Measurements from ENCODE around the gene ENTPD7.
"Not testable (repeated sequence)": the region's sequence is repeated elsewhere in the genome, so short reads cannot be mapped to it uniquely, and the experiment has no call there.

ENTPD7 gene

DNA sequence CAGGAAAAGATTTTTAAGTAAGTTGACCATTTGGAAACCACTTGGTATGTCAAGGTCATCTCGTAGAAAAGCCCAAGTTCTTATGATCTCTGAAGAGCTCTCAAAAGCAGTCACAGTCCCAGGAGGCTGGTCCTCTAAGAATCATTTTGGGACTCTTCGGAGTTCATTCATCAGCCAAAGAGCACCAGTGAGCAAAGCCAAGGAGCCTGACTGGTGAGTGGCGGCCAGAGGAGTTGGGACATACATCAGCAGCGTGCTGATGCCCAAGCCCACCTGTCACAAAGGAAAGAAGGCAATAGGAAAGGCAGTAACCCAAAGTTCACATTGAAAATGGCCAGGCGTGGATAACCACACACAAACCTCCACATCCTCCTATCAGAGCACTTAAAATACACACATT lies 55.1 kb downstream of the ENTPD7 start:
- Mint-ChIP-seq H3K27ac (ENCODE audit: low read depth) (peak overlapping the region; percentile 38), H3K36me3 (ENCODE audit: insufficient read depth) (peaks cover 50% of the 10 kb centered on the region), H3K4me1 (peaks cover 5% of the 10 kb centered on the region), H3K4me3 (no peak overlapping the region), H3K9me3 (no peaks in the 10 kb centered on the region), H3K27me3 (no peaks in the 10 kb centered on the region)
- ATAC-seq (replicated peaks; ENCODE audit: extremely low read depth, poor library complexity, severe bottlenecking) (no peak), DNase-seq (ENCODE audit: low spot score in 2 of 2) (no peak)

DNA sequence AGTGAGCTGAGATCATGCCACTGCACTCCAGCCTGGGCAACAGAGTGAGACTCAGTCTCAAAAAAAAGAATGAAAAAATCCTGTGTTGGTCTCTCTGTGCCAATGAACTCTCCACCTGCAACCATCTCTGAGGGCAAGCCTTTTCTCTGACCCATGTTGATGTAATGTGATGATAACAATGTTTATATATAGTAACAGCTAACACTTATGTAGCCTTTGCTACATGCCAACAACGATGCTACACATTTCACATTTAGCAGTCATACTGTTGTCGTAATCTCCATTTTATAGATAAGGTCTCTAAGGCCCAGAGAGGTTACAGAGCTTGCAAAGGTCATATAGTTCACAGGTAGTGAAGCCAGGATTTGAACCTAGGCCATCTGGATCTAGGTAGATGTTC lies 61.1 kb downstream of the ENTPD7 start:
- DNase-seq (ENCODE audit: low spot score in 2 of 2) (no peak), ATAC-seq (replicated peaks; ENCODE audit: extremely low read depth, poor library complexity, severe bottlenecking) (no peak)
- H3K4me3 Mint-ChIP-seq = no peak overlapping the region
- peaks cover 59% of the 10 kb centered on the region for H3K36me3 Mint-ChIP-seq (ENCODE audit: insufficient read depth)
- peak overlapping the region; percentile 3 for H3K27ac Mint-ChIP-seq (ENCODE audit: low read depth)
- no peaks in the 10 kb centered on the region for H3K27me3 Mint-ChIP-seq
- peaks cover 11% of the 10 kb centered on the region for H3K4me1 Mint-ChIP-seq
- H3K9me3 Mint-ChIP-seq = no peaks in the 10 kb centered on the region

- Mint-ChIP-seq H3K36me3 (ENCODE audit: insufficient read depth) (peaks cover 29% of the 10 kb centered on the region), H3K27ac (ENCODE audit: low read depth) (no peak overlapping the region), H3K4me1 (peaks cover 36% of the 10 kb centered on the region), H3K9me3 (no peaks in the 10 kb centered on the region), H3K4me3 (no peak overlapping the region), H3K27me3 (no peaks in the 10 kb centered on the region)
- no peak for ATAC-seq (replicated peaks; ENCODE audit: extremely low read depth, poor library complexity, severe bottlenecking)
- no peak for DNase-seq (ENCODE audit: low spot score in 2 of 2)
Observed at GRCh38 chr10:99730026-99730425, 70.7 kb downstream of the ENTPD7 start.

- DNase-seq (ENCODE audit: low spot score in 2 of 2) (no peak), ATAC-seq (replicated peaks; ENCODE audit: extremely low read depth, poor library complexity, severe bottlenecking) (no peak)
- Mint-ChIP-seq H3K27ac (ENCODE audit: low read depth) (peak overlapping the region; percentile 99), H3K4me3 (peak overlapping the region; percentile 100), H3K9me3 (no peaks in the 10 kb centered on the region), H3K4me1 (peaks cover 40% of the 10 kb centered on the region), H3K36me3 (ENCODE audit: insufficient read depth) (peaks cover 26% of the 10 kb centered on the region), H3K27me3 (no peaks in the 10 kb centered on the region)
Observed at GRCh38 chr10:99731306-99732032, 72.2 kb downstream of the ENTPD7 start.

DNA sequence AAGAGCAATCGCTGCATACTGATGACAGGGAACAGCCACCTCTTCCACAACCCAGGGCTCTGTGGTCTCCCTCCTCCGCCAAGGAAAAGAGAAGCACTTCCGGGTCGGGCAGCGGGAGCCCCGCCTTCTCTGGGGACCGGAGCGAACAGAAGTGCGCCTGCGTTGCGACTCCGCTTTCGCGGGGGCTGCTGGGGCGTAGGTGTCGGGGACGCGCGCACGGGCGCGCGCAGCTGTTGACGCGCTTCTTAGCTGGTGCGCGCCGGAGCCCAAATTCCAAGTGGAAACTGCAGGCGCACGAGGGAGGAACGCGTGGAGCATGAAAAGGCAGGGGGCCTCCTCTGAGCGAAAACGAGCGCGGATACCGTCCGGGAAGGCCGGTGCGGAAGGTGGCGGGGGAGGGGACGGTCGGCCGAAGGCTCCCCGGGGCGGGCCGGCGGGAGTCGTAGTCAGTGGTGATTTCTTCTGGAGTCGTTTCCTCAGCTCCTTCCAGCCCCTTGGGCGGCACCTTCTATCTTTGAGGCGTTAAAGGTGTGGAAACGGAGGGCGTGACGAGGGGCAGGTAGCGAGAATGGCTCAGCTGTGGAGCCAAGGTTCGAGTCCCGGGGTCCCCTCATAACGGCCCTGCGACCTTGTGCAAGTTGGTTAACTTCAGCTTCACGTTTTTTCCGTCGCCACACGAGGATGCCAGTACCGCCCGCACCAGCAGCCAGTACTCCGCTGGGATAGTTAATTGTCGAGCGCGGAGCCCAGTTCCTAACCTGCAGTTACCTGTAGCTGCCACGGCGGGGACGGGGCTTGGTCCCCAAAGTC lies 72.9 kb downstream of the ENTPD7 start, which contains the start of the genes COX15 and CUTC:
Gene COX15, minus strand, starts transcription at position 95 of the 810 bp plus-strand sequence. Its CDS starts 78 bp downstream, at position 17.
Gene CUTC, plus strand, starts transcription at position 202 of the 810 bp plus-strand sequence. Its CDS starts 115 bp downstream, at position 317.
- Mint-ChIP-seq H3K4me1 (peaks cover 43% of the 10 kb centered on the region), H3K36me3 (ENCODE audit: insufficient read depth) (peaks cover 26% of the 10 kb centered on the region)
- peak; percentile 91 for DNase-seq (ENCODE audit: low spot score in 2 of 2)

DNA sequence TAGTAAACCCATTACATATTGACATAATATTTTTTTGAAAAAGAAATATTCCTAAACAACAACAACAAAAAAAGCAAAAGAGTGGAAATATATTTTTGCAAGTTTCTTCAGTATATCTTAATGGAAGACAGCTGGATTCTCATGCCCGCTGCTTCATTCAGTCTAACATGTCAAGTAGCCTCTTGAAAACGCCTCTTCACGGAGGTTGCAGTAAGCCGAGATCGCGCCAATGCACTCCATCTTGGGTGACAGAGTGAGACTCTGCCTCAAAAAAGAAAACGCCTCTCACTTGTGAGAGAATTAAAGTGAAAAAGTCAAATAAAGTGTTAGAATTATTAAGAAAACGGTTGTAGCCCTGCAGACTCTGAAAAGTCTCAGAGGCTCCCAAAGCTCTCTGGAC lies 74.1 kb downstream of the ENTPD7 start:
- H3K27me3 Mint-ChIP-seq = no peaks in the 10 kb centered on the region

More for the DNA sequence above, 72.9 kb downstream of the ENTPD7 start, which contains the start of the genes COX15 and CUTC:
- Mint-ChIP-seq H3K27me3 (no peaks in the 10 kb centered on the region), H3K27ac (ENCODE audit: low read depth) (peak within 1 kb of the TSS; percentile 99), H3K4me3 (peak within 1 kb of the TSS; percentile 100), H3K9me3 (no peaks in the 10 kb centered on the region)
- peak; percentile 87 for ATAC-seq (replicated peaks; ENCODE audit: extremely low read depth, poor library complexity, severe bottlenecking)

GRCh38 chr10:99734111-99734510 lies 74.8 kb downstream of the ENTPD7 start:
- not testable (repeated sequence) for H3K27ac Mint-ChIP-seq (ENCODE audit: low read depth); H3K9me3 Mint-ChIP-seq; H3K27me3 Mint-ChIP-seq; DNase-seq (ENCODE audit: low spot score in 2 of 2); ATAC-seq (replicated peaks; ENCODE audit: extremely low read depth, poor library complexity, severe bottlenecking)
- peak overlapping the region; percentile 100 for H3K4me3 Mint-ChIP-seq
- peaks cover 33% of the 10 kb centered on the region for H3K36me3 Mint-ChIP-seq (ENCODE audit: insufficient read depth)
- peaks cover 45% of the 10 kb centered on the region for H3K4me1 Mint-ChIP-seq

More for the DNA sequence above, 74.1 kb downstream of the ENTPD7 start:
- peaks cover 32% of the 10 kb centered on the region for H3K36me3 Mint-ChIP-seq (ENCODE audit: insufficient read depth)
- DNase-seq (ENCODE audit: low spot score in 2 of 2) (no peak), ATAC-seq (replicated peaks; ENCODE audit: extremely low read depth, poor library complexity, severe bottlenecking) (no peak)
- H3K4me3 Mint-ChIP-seq = peak overlapping the region; percentile 100
- peaks cover 47% of the 10 kb centered on the region for H3K4me1 Mint-ChIP-seq
- H3K9me3 Mint-ChIP-seq = no peaks in the 10 kb centered on the region
- peak overlapping the region; percentile 99 for H3K27ac Mint-ChIP-seq (ENCODE audit: low read depth)

DNA sequence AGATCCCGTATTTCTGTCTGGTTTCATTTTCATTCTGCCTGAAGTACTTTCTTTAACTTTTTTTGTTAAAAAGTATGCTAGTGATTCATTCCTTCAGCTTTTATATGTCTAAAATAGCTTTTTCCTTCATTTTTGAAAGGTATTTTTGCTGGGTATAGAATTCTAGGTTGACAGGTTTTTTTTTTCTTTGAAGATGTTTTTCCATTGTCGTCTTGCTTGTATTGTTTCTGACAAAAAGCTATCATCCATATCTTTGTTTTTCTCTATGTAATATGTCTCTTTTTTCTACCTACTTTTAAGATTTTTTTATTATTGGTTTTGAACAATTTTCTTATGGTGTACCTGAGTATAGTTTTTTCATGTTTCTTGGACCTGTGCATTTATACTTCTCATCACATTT lies 81.0 kb downstream of the ENTPD7 start:
- Mint-ChIP-seq H3K27me3 (no peaks in the 10 kb centered on the region), H3K36me3 (ENCODE audit: insufficient read depth) (peaks cover 62% of the 10 kb centered on the region), H3K27ac (ENCODE audit: low read depth) (no peak overlapping the region), H3K9me3 (peaks cover 5% of the 10 kb centered on the region), H3K4me1 (peaks cover 35% of the 10 kb centered on the region), H3K4me3 (no peak overlapping the region)
- DNase-seq (ENCODE audit: low spot score in 2 of 2) (no peak), ATAC-seq (replicated peaks; ENCODE audit: extremely low read depth, poor library complexity, severe bottlenecking) (no peak)

DNA sequence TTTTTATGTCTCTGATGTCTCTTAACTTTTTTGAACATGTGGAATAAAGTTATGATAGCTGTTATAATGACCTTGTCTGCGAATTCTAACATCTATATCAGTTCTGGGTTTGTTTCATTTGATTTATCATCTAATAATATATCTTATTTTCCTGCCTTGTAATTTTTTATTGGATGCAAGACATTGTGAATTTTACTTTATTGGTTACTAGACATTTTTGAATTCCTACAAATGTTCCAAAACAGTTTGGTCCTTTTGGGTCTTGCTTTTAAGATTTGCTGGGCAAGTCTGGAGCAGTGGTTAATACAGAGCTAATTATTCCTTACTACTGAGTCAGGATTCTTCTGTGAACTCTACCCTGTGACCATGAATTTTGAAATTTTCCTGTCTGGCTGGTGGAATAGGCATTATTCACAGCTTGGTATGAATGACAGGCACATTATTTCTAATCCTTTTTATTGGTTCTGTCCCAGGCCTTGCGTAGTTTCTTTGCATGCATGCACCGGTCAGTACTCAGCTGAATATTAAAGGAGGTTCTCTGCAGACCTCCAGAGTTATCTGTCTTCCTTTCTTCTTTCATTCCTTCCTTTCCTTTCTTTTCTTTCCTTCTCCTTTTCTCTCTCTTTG lies 81.7 kb downstream of the ENTPD7 start:
- no peak for ATAC-seq (replicated peaks; ENCODE audit: extremely low read depth, poor library complexity, severe bottlenecking)
- no peak for DNase-seq (ENCODE audit: low spot score in 2 of 2)
- H3K9me3 Mint-ChIP-seq = peaks cover 5% of the 10 kb centered on the region
- H3K27ac Mint-ChIP-seq (ENCODE audit: low read depth) = peak overlapping the region; percentile 41
- no peak overlapping the region for H3K4me3 Mint-ChIP-seq
- H3K27me3 Mint-ChIP-seq = no peaks in the 10 kb centered on the region
- H3K4me1 Mint-ChIP-seq = peaks cover 34% of the 10 kb centered on the region
- H3K36me3 Mint-ChIP-seq (ENCODE audit: insufficient read depth) = peaks cover 64% of the 10 kb centered on the region

DNA sequence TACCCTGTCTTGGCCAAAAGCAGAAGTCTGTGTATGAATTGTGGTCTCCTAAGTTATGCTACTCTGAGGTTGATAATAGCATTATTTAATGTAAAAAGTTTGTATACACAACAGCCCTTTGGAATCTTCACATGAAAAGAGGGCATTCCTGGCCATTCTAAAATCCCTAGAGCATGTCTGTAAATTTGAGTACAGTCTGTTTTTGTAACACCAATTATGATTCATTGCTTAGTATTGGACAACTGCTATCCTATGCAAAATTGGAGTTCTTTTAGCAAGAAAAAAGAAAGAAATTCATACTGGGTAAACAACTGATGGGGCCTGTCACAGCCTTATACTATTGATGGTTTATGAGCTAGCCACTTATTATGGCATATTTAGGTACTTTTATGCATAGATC lies 82.9 kb downstream of the ENTPD7 start:
- Mint-ChIP-seq H3K4me3 (no peak overlapping the region), H3K9me3 (peaks cover 5% of the 10 kb centered on the region), H3K27ac (ENCODE audit: low read depth) (no peak overlapping the region), H3K27me3 (no peaks in the 10 kb centered on the region), H3K36me3 (ENCODE audit: insufficient read depth) (peaks cover 61% of the 10 kb centered on the region), H3K4me1 (peaks cover 31% of the 10 kb centered on the region)
- DNase-seq (ENCODE audit: low spot score in 2 of 2) (no peak), ATAC-seq (replicated peaks; ENCODE audit: extremely low read depth, poor library complexity, severe bottlenecking) (no peak)

DNA sequence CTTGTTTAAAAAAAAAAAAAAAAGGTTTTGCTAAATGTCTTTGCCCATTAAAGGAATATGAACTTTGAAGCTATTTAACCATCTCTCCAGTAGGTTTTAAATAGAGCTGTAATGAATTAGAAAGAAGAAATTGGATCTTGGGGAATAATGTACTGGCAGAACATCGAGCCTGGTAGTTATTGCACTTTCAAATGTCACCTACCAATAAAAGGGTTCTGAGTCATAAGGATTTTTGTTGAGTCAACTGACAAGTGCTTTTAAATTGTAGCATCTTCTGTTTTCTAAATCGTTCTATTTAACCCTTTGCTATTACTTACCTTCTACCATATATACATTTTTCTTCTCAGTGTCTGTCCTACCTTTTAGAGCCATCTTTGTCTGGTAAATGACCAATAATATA lies 83.4 kb downstream of the ENTPD7 start:
- no peak for DNase-seq (ENCODE audit: low spot score in 2 of 2)
- H3K4me1 Mint-ChIP-seq = peaks cover 29% of the 10 kb centered on the region
- H3K27me3 Mint-ChIP-seq = no peaks in the 10 kb centered on the region
- no peak for ATAC-seq (replicated peaks; ENCODE audit: extremely low read depth, poor library complexity, severe bottlenecking)
- peaks cover 5% of the 10 kb centered on the region for H3K9me3 Mint-ChIP-seq
- no peak overlapping the region for H3K27ac Mint-ChIP-seq (ENCODE audit: low read depth)
- peaks cover 61% of the 10 kb centered on the region for H3K36me3 Mint-ChIP-seq (ENCODE audit: insufficient read depth)
- H3K4me3 Mint-ChIP-seq = no peak overlapping the region

DNA sequence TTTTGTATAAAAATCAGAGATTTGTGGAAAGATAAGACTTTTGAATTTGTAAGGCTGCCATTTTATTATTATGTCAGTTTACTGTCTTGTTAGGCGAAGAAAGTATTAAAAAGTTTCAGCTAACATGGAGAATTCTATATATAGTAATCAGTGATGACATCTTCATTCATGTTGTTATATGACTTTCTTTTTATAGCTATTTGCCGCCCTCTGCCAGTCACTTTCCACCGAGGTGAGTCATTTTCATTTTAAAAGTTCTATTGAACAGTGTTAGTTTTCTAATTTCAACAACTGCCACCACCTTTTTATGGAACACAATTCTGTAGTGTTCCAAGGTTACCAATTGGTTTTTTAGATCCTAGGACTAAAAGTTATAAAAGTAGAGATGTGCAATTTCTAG lies 84.5 kb downstream of the ENTPD7 start:
- Mint-ChIP-seq H3K4me3 (no peak overlapping the region), H3K36me3 (ENCODE audit: insufficient read depth) (peaks cover 63% of the 10 kb centered on the region), H3K27ac (ENCODE audit: low read depth) (no peak overlapping the region), H3K9me3 (peaks cover 5% of the 10 kb centered on the region), H3K27me3 (no peaks in the 10 kb centered on the region), H3K4me1 (peaks cover 39% of the 10 kb centered on the region)
- no peak for ATAC-seq (replicated peaks; ENCODE audit: extremely low read depth, poor library complexity, severe bottlenecking)
- no peak for DNase-seq (ENCODE audit: low spot score in 2 of 2)
